Esophagus squamous epithelium (tissue), 4 donors: Measurements from ENCODE around the gene MAGEA6.

Source experiments
- POLR2A ChIP-seq, 4 donors: fragments of 450-650 bp; IDR thresholded peaks; one replicate each; pipeline ENCODE4 v1.6.1; 2017; ENCODE audit warnings: antibody characterized with exemption in 4 of 4, mild to moderate bottlenecking in 4 of 4, moderate library complexity in 3 of 4
- TF ChIP-seq, protein P1 (sequence below), 6 experiments: fragments of 450-650 bp in 4 of 6; fragments of 200-600 bp in 2 of 6; sonication (generic) in 2 of 6; IDR thresholded peaks; one replicate each; pipeline ENCODE4 v1.5.1; 2016 to 2019; ENCODE audit warnings: antibody characterized with exemption in 6 of 6, mild to moderate bottlenecking in 4 of 6, moderate library complexity in 4 of 6

DNA sequence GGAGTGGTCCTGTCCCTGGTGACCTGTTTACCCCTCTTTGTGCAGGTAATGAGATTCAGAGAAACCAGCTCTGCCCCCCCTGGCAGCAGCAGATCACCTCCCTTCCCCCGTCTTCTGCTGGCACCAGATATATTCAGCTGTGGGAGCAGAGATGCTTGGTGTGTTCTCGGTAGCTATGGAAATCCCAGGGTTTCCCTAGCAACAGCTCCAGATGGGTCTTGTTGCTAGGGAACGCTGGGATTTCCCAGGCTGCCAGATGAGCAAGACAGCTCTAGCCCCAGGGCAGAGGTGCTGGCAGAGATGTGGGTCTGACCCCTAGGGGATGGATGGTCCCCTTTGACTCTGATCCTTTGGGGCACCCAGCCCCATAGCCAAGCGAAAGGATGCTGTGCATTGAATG lies 40.9 kb upstream of the MAGEA6 start:
- TF ChIP-seq, protein P1, sequence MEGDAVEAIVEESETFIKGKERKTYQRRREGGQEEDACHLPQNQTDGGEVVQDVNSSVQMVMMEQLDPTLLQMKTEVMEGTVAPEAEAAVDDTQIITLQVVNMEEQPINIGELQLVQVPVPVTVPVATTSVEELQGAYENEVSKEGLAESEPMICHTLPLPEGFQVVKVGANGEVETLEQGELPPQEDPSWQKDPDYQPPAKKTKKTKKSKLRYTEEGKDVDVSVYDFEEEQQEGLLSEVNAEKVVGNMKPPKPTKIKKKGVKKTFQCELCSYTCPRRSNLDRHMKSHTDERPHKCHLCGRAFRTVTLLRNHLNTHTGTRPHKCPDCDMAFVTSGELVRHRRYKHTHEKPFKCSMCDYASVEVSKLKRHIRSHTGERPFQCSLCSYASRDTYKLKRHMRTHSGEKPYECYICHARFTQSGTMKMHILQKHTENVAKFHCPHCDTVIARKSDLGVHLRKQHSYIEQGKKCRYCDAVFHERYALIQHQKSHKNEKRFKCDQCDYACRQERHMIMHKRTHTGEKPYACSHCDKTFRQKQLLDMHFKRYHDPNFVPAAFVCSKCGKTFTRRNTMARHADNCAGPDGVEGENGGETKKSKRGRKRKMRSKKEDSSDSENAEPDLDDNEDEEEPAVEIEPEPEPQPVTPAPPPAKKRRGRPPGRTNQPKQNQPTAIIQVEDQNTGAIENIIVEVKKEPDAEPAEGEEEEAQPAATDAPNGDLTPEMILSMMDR (IDR thresholded peaks at IDR 0.05): no peak
- no peak for TF ChIP-seq POLR2A (IDR thresholded peaks at IDR 0.05)
